H9 (cell line): ENCODE results near the gene C1orf159. TPM values are rescaled to one million over a fixed set of nuclear protein-coding genes. Genes with fewer than 3 reads are reported as not detected.
"Not testable (repeated sequence)": the region's sequence is repeated elsewhere in the genome, so short reads cannot be mapped to it uniquely, and the experiment has no call there.

Experiments
- DNase-seq: peaks from one replicate; pipeline ENCODE4 v3.0.0-alpha.2; 2017
- H2AFZ ChIP-seq: one replicate; pipeline ENCODE4 v1.6.1; 2013; ENCODE audit warnings: mild to moderate bottlenecking, low read length, control low read depth, moderate library complexity
- H2AK5ac ChIP-seq: 2 replicates; pipeline ENCODE4 v1.6.1; 2013; ENCODE audit warnings: low read length, control low read depth, mixed read lengths; ENCODE audit not compliant: insufficient read length
- H2BK120ac ChIP-seq: one replicate; pipeline ENCODE4 v1.6.1; 2013; ENCODE audit warnings: low read depth, mild to moderate bottlenecking, low read length, control low read depth, inconsistent platforms; ENCODE audit not compliant: poor library complexity, severe bottlenecking
- H2BK12ac ChIP-seq: 2 replicates; pipeline ENCODE4 v1.6.1; 2013; ENCODE audit warnings: low read length, control low read depth, mixed read lengths, low read depth; ENCODE audit not compliant: insufficient read length
- H2BK15ac ChIP-seq: 2 replicates; pipeline ENCODE4 v1.6.1; 2013; ENCODE audit warnings: low read depth, low read length, control low read depth
- H2BK20ac ChIP-seq: one replicate; pipeline ENCODE4 v1.6.1; 2013; ENCODE audit warnings: low read depth, mild to moderate bottlenecking, low read length, control low read depth, inconsistent platforms; ENCODE audit not compliant: poor library complexity, severe bottlenecking
- H2BK5ac ChIP-seq: 2 replicates; pipeline ENCODE4 v1.6.1; 2013; ENCODE audit warnings: low read length, control low read depth, mixed read lengths; ENCODE audit not compliant: insufficient read length
- H3K14ac ChIP-seq: 2 replicates; pipeline ENCODE4 v1.6.1; 2013; ENCODE audit warnings: low read length, control low read depth; ENCODE audit not compliant: insufficient read depth
- H3K18ac ChIP-seq: 2 replicates; pipeline ENCODE4 v1.6.1; 2013; ENCODE audit warnings: low read depth, mild to moderate bottlenecking, mixed read lengths, low read length, control low read depth; ENCODE audit not compliant: insufficient read length
- H3K23ac ChIP-seq: 2 replicates; pipeline ENCODE4 v1.6.1; 2013; ENCODE audit warnings: low read length, control low read depth, mixed read lengths, low read depth; ENCODE audit not compliant: insufficient read length
- H3K23me2 ChIP-seq: 2 replicates; pipeline ENCODE4 v1.6.1; 2013; ENCODE audit warnings: low read depth, mild to moderate bottlenecking, mixed read lengths, low read length, control low read depth; ENCODE audit not compliant: insufficient read length, poor library complexity, severe bottlenecking
- H3K27ac ChIP-seq: 2 replicates; pipeline ENCODE4 v1.5.1; 2013; ENCODE audit warnings: low read length, control low read depth, mixed read lengths, low read depth; ENCODE audit not compliant: insufficient read length
- H3K27me3 ChIP-seq: 2 replicates; pipeline ENCODE4 v1.6.1; 2013; ENCODE audit warnings: low read length, control low read depth, inconsistent platforms; ENCODE audit not compliant: insufficient read depth
- H3K4ac ChIP-seq: 2 replicates; pipeline ENCODE4 v1.6.1; 2013; ENCODE audit warnings: low read depth, mild to moderate bottlenecking, control low read depth, inconsistent platforms, low read length, moderate library complexity
- H3K4me1 ChIP-seq: 2 replicates; pipeline ENCODE4 v1.6.1; 2013; ENCODE audit warnings: low read length, control low read depth, inconsistent platforms; ENCODE audit not compliant: insufficient read depth
- H3K4me2 ChIP-seq: 2 replicates; pipeline ENCODE4 v1.6.1; 2013; ENCODE audit warnings: low read length, control low read depth, mixed read lengths; ENCODE audit not compliant: insufficient read length, insufficient read depth
- H3K56ac ChIP-seq: 2 replicates; pipeline ENCODE4 v1.6.1; 2013; ENCODE audit warnings: low read depth, mild to moderate bottlenecking, mixed read lengths, low read length, control low read depth; ENCODE audit not compliant: insufficient read length
- H3K79me1 ChIP-seq: 2 replicates; pipeline ENCODE4 v1.6.1; 2013; ENCODE audit warnings: low read depth, mild to moderate bottlenecking, moderate library complexity, low read length, control low read depth, inconsistent platforms; ENCODE audit not compliant: insufficient read depth, poor library complexity, severe bottlenecking
- H3K79me2 ChIP-seq: 2 replicates; pipeline ENCODE4 v1.6.1; 2013; ENCODE audit warnings: low read length, control low read depth, inconsistent platforms; ENCODE audit not compliant: insufficient read depth
- H3K9ac ChIP-seq: 2 replicates; pipeline ENCODE4 v1.6.1; 2013; ENCODE audit warnings: low read length, control low read depth, mixed read lengths; ENCODE audit not compliant: insufficient read length; ENCODE audit errors: extremely low read depth
- H3K9me3 ChIP-seq: one replicate; pipeline ENCODE4 v1.6.1; 2013; ENCODE audit warnings: low read depth, low read length, inconsistent platforms; ENCODE audit not compliant: control insufficient read depth
- H3T11ph ChIP-seq: one replicate; pipeline ENCODE4 v1.6.1; 2013; ENCODE audit warnings: mild to moderate bottlenecking, low read length, control low read depth, inconsistent platforms
- H4K20me1 ChIP-seq: one replicate; pipeline ENCODE4 v1.6.1; 2013; ENCODE audit not compliant: control insufficient read depth, insufficient read length, insufficient read depth
- H4K5ac ChIP-seq: 2 replicates; pipeline ENCODE4 v1.6.1; 2013; ENCODE audit warnings: low read depth, mild to moderate bottlenecking, mixed read lengths, low read length, control low read depth; ENCODE audit not compliant: insufficient read length
- H4K8ac ChIP-seq: replicated peaks from 2 replicates; pipeline ENCODE4 v1.6.1; 2013; ENCODE audit warnings: low read length, control low read depth, mixed read lengths, low read depth; ENCODE audit not compliant: insufficient read length
- H4K91ac ChIP-seq: 2 replicates; pipeline ENCODE4 v1.6.1; 2013; ENCODE audit warnings: low read depth, mild to moderate bottlenecking, moderate library complexity, mixed read lengths, low read length, control low read depth; ENCODE audit not compliant: insufficient read length
- H3K27ac Mint-ChIP-seq, 3 experiments: 2 replicates in 2 of 3; 3 replicates in 1 of 3; pipeline ENCODE4 v1.8.0; 2020 to 2021; ENCODE audit warnings: mixed read lengths in 3 of 3, mild to moderate bottlenecking in 1 of 3, moderate library complexity in 1 of 3
- H3K27me3 Mint-ChIP-seq: 2 replicates; pipeline ENCODE4 v1.8.0; 2021; ENCODE audit warnings: low read depth, mild to moderate bottlenecking, moderate library complexity, mixed read lengths
- H3K36me3 Mint-ChIP-seq, 3 experiments: 2 replicates in 2 of 3; 3 replicates in 1 of 3; pipeline ENCODE4 v1.8.0; 2020 to 2021; ENCODE audit warnings: low read depth in 3 of 3, mixed read lengths in 3 of 3; ENCODE audit not compliant: insufficient read depth in 1 of 3
- H3K4me1 Mint-ChIP-seq, 2 experiments: 2 replicates each; pipeline ENCODE4 v1.8.0; 2020; ENCODE audit warnings: mixed read lengths in 2 of 2
- H3K4me3 Mint-ChIP-seq, 2 experiments: 2 replicates in 1 of 2; 3 replicates in 1 of 2; pipeline ENCODE4 v1.8.0; 2020 to 2021; ENCODE audit warnings: mild to moderate bottlenecking in 2 of 2, mixed read lengths in 2 of 2, moderate library complexity in 1 of 2
- H3K9me3 Mint-ChIP-seq, 2 experiments: 2 replicates in 1 of 2; 3 replicates in 1 of 2; pipeline ENCODE4 v1.8.0; 2020; ENCODE audit warnings: mild to moderate bottlenecking in 2 of 2, mixed read lengths in 2 of 2, moderate library complexity in 1 of 2
- WGBS: extraction: QIAGEN DNeasy Blood & Tissue Kit; methylation state at CpG from one replicate; pipeline ENCODE4 v1.1.7; 2013; ENCODE audit warnings: missing lambda C conversion rate, low lambda C conversion rate, mixed read lengths; ENCODE audit not compliant: insufficient read length; ENCODE audit errors: extremely low coverage; 5-methylcytosine and 5-hydroxymethylcytosine counted together
- total RNA-seq: library from RNA; stranded (reverse); gene quantifications from 2 replicates; pipeline ENCODE4 v1.2.1, GENCODE V29; 2021
- TF ChIP-seq, protein P1 (sequence below): fragments of 200-600 bp; sonication (generic); conservative IDR thresholded peaks from 3 replicates; pipeline ENCODE4 v1.8.0; 2021; ENCODE audit warnings: antibody characterized with exemption, mild to moderate bottlenecking

The C1orf159 gene
- total RNA-seq, 1 experiment from 2014 or later = 12.3 TPM

GRCh38 chr1:1142844-1143243, 27.0 kb upstream of the C1orf159 start:
- no peak overlapping the region for H2AFZ ChIP-seq
- H2BK20ac ChIP-seq = no peak overlapping the region
- TF ChIP-seq, protein P1, sequence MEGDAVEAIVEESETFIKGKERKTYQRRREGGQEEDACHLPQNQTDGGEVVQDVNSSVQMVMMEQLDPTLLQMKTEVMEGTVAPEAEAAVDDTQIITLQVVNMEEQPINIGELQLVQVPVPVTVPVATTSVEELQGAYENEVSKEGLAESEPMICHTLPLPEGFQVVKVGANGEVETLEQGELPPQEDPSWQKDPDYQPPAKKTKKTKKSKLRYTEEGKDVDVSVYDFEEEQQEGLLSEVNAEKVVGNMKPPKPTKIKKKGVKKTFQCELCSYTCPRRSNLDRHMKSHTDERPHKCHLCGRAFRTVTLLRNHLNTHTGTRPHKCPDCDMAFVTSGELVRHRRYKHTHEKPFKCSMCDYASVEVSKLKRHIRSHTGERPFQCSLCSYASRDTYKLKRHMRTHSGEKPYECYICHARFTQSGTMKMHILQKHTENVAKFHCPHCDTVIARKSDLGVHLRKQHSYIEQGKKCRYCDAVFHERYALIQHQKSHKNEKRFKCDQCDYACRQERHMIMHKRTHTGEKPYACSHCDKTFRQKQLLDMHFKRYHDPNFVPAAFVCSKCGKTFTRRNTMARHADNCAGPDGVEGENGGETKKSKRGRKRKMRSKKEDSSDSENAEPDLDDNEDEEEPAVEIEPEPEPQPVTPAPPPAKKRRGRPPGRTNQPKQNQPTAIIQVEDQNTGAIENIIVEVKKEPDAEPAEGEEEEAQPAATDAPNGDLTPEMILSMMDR = no peak
- no peak overlapping the region for H3K4me2 ChIP-seq
- no peak overlapping the region for H3K27ac ChIP-seq
- H3K23me2 ChIP-seq = no peaks in the 10 kb centered on the region
- no peak overlapping the region for H3K9ac ChIP-seq
- no peak overlapping the region for H2BK15ac ChIP-seq
- H4K5ac ChIP-seq = no peak overlapping the region
- H3K4ac ChIP-seq = no peak overlapping the region
- no peaks in the 10 kb centered on the region for H3K9me3 ChIP-seq
- Mint-ChIP-seq H3K4me3 (no peak overlapping the region), H3K27me3 (peaks cover 8% of the 10 kb centered on the region), H3K9me3 (no peaks in the 10 kb centered on the region; a peak in 1 of 5 replicates), H3K36me3 (no peaks in the 10 kb centered on the region), H3K4me1 (peaks cover 4 to 18% of the 10 kb centered on the region in 2 experiments; a peak in 3 of 4 replicates), H3K27ac (no peak overlapping the region)
- no peak overlapping the region for H2BK120ac ChIP-seq
- no peak overlapping the region for H2AK5ac ChIP-seq
- no peaks in the 10 kb centered on the region for H4K20me1 ChIP-seq
- no peaks in the 10 kb centered on the region; the same call in 1 of the 2 replicates for H3K4me1 ChIP-seq
- no peaks in the 10 kb centered on the region for H3K79me1 ChIP-seq
- no peak overlapping the region for H3K18ac ChIP-seq
- no peak overlapping the region for H3T11ph ChIP-seq
- H2BK5ac ChIP-seq = no peak overlapping the region
- no CpG with 5 or more reads among the region's 19 CpGs for WGBS
- H3K14ac ChIP-seq = no peak overlapping the region
- no peaks in the 10 kb centered on the region for H3K27me3 ChIP-seq
- no peak for DNase-seq
- no peak overlapping the region for H3K56ac ChIP-seq
- no peaks in the 10 kb centered on the region for H3K79me2 ChIP-seq
- no peak overlapping the region for H4K91ac ChIP-seq
- no peak overlapping the region for H2BK12ac ChIP-seq
- H3K23ac ChIP-seq = no peak overlapping the region
- no peak overlapping the region for H4K8ac ChIP-seq

- not testable (repeated sequence) for H3T11ph ChIP-seq, H4K8ac ChIP-seq, H4K20me1 ChIP-seq, H3K79me2 ChIP-seq, H4K91ac ChIP-seq, DNase-seq, H2BK15ac ChIP-seq, H2BK120ac ChIP-seq, H3K23ac ChIP-seq, H3K79me1 ChIP-seq, H3K9me3 Mint-ChIP-seq, H3K9ac ChIP-seq, H3K14ac ChIP-seq, H4K5ac ChIP-seq, H3K4me2 ChIP-seq, H3K23me2 ChIP-seq, H3K27ac ChIP-seq, H2BK5ac ChIP-seq, H2BK20ac ChIP-seq, H3K56ac ChIP-seq, H2AK5ac ChIP-seq, H3K4ac ChIP-seq, H3K27me3 ChIP-seq, H3K9me3 ChIP-seq, H3K4me1 ChIP-seq, H3K36me3 Mint-ChIP-seq, H3K27ac Mint-ChIP-seq, H3K4me3 Mint-ChIP-seq, H2AFZ ChIP-seq, H3K27me3 Mint-ChIP-seq, H2BK12ac ChIP-seq
- no CpG with 5 or more reads among the region's 15 CpGs for WGBS
- H3K4me1 Mint-ChIP-seq = peaks cover 5 to 20% of the 10 kb centered on the region in 2 experiments; a peak in 3 of 4 replicates
- peak overlapping the region; percentile 26 for H3K18ac ChIP-seq
These were observed 26.5 kb upstream of the C1orf159 start for GRCh38 chr1:1142352-1142751.
